HCT116 (cell line): ENCODE results near the gene ANO10. TPM values are rescaled to one million over a fixed set of nuclear protein-coding genes. Genes with fewer than 3 reads are reported as not detected.

Experiments used
- ATAC-seq: fragments of 200-7000 bp; cut with Tn5 transposase; 2 replicates; pipeline ENCODE4 v1.9.1; 2020; ENCODE audit warnings: mild to moderate bottlenecking, moderate library complexity
- BruUV-seq: library from RNA; stranded (reverse); fragments of 400-500 nt; replicated peaks from 2 replicates; lab custom pipeline; 2021; lab: Mats Ljungman, UMichigan
- CTCF ChIA-PET: fragments of 300-600 bp; sonication (Branson Sonifier 250); formaldehyde crosslinking; loops from one replicate; lab custom pipeline; 2021; ENCODE audit warnings: antibody characterized with exemption; lab: Charles Lee
- POLR2A ChIA-PET: fragments of 300-600, 350-600 bp; sonication (Branson Sonifier 250); formaldehyde crosslinking; loops from one replicate; lab custom pipeline; 2021; ENCODE audit warnings: antibody characterized with exemption; lab: Charles Lee
- RAD21 ChIA-PET, 2 experiments: fragments of 300-600 bp; sonication (Branson Sonifier 250); formaldehyde crosslinking; loops; one replicate each; lab custom pipeline; 2023; ENCODE audit warnings: low total read pairs in 2 of 2; ENCODE audit not compliant: uncharacterized antibody in 2 of 2, unreplicated experiment in 2 of 2, low non-redundant PET in 1 of 2; lab: Charles Lee
- DNase-seq: peaks from one replicate; pipeline ENCODE4 v3.0.0-alpha.2; 2010; ENCODE audit warnings: low read depth, low spot score
- H2AFZ ChIP-seq: fragments of 200-600 bp; shearing (Covaris generic), sonication (generic); 2 replicates; pipeline ENCODE4 v1.6.1; 2017; ENCODE audit warnings: low read depth, mixed run types, mixed read lengths, antibody characterized with exemption, low read length; ENCODE audit not compliant: poor library complexity, severe bottlenecking
- H3K27ac ChIP-seq: 2 replicates; pipeline ENCODE4 v1.5.1; 2012; ENCODE audit warnings: low read depth, low read length
- H3K27me3 ChIP-seq: fragments of 200-600 bp; sonication (generic); 2 replicates; pipeline ENCODE4 v1.6.1; 2016; ENCODE audit warnings: mixed run types, low read length, mixed read lengths; ENCODE audit not compliant: insufficient read depth
- H3K36me3 ChIP-seq, 2 experiments: fragments of 200-500 bp in 1 of 2; fragments of 200-600 bp in 1 of 2; sonication (Bioruptor generic) in 1 of 2; sonication (generic) in 1 of 2; 2 replicates each; pipeline versions ENCODE4 v1.5.1 to v1.6.1; 2014 to 2016; ENCODE audit warnings: low read length in 2 of 2, inconsistent platforms in 1 of 2, mixed read lengths in 1 of 2, mixed run types in 1 of 2; ENCODE audit not compliant: insufficient read depth in 2 of 2, control insufficient read depth in 1 of 2
- H3K4me1 ChIP-seq, 2 experiments: fragments of 200-600 bp in 1 of 2; sonication (generic) in 1 of 2; 2 replicates each; pipeline versions ENCODE4 v1.5.1 to v1.6.1; 2012 to 2017; ENCODE audit warnings: low read length in 2 of 2, inconsistent platforms in 1 of 2, mild to moderate bottlenecking in 1 of 2, mixed read lengths in 1 of 2, mixed run types in 1 of 2, moderate library complexity in 1 of 2; ENCODE audit not compliant: insufficient read depth in 2 of 2, control insufficient read depth in 1 of 2
- H3K4me2 ChIP-seq: fragments of 200-600 bp; sonication (generic); 2 replicates; pipeline ENCODE4 v1.6.1; 2017; ENCODE audit warnings: mixed run types, low read length, mixed read lengths
- H3K4me3 ChIP-seq, 2 experiments: fragments of 200-600 bp in 1 of 2; sonication (generic) in 1 of 2; replicated peaks in 1 of 2; 2 replicates each; pipeline ENCODE4 v1.5.1; 2011 to 2016; ENCODE audit warnings: low read length in 2 of 2, control low read depth in 1 of 2, low read depth in 1 of 2, mild to moderate bottlenecking in 1 of 2, mixed read lengths in 1 of 2, mixed run types in 1 of 2
- H3K79me2 ChIP-seq: fragments of 200-600 bp; sonication (generic); 2 replicates; pipeline ENCODE4 v1.6.1; 2017; ENCODE audit warnings: mild to moderate bottlenecking, mixed run types, low read length, moderate library complexity, mixed read lengths; ENCODE audit not compliant: insufficient read depth
- H3K9ac ChIP-seq: fragments of 200-600 bp; sonication (generic); 2 replicates; pipeline ENCODE4 v1.6.1; 2016; ENCODE audit warnings: low read length, mixed read lengths
- H3K9me2 ChIP-seq: fragments of 200-600 bp; sonication (generic), shearing (Covaris generic); 2 replicates; pipeline ENCODE4 v1.6.1; 2017; ENCODE audit warnings: mixed run types, mild to moderate bottlenecking, moderate library complexity; ENCODE audit not compliant: insufficient read depth
- H3K9me3 ChIP-seq, 2 experiments: fragments of 200-500 bp in 1 of 2; fragments of 200-600 bp in 1 of 2; sonication (Bioruptor generic) in 1 of 2; sonication (generic) in 1 of 2; 2 replicates each; pipeline ENCODE4 v1.6.1; 2014 to 2017; ENCODE audit warnings: low read length in 2 of 2, mixed read lengths in 2 of 2, inconsistent platforms in 1 of 2, low read depth in 1 of 2, mild to moderate bottlenecking in 1 of 2, mixed run types in 1 of 2, moderate library complexity in 1 of 2; ENCODE audit not compliant: control insufficient read depth in 1 of 2, insufficient read depth in 1 of 2
- H4K20me1 ChIP-seq: fragments of 200-600 bp; sonication (generic), shearing (Covaris generic); 2 replicates; pipeline ENCODE4 v1.6.1; 2017; ENCODE audit warnings: mixed run types, mild to moderate bottlenecking, moderate library complexity; ENCODE audit not compliant: insufficient read depth
- CBX3 ChIP-seq: IDR thresholded peaks from 2 replicates; pipeline ENCODE4 v1.6.1; 2012; ENCODE audit warnings: low read depth
- CEBPB ChIP-seq: IDR thresholded peaks from 2 replicates; pipeline ENCODE4 v1.6.1; 2012; ENCODE audit warnings: low read depth
- CTCF ChIP-seq, 3 experiments: fragments of 200-600 bp in 1 of 3; sonication (generic) in 1 of 3; IDR thresholded peaks in 2 of 3; conservative IDR thresholded peaks in 1 of 3; 2 replicates each; pipeline ENCODE4 v1.5.1; 2012 to 2017; ENCODE audit warnings: low read depth in 2 of 3, low read length in 2 of 3, antibody characterized with exemption in 1 of 3, borderline replicate concordance in 1 of 3, control low read depth in 1 of 3, mild to moderate bottlenecking in 1 of 3, mixed read lengths in 1 of 3, mixed run types in 1 of 3, moderate library complexity in 1 of 3; ENCODE audit not compliant: insufficient read depth in 1 of 3
- EZH2 ChIP-seq: fragments of 200-600 bp; sonication (generic); IDR thresholded peaks from 2 replicates; pipeline ENCODE4 v1.6.1; 2017; ENCODE audit warnings: antibody characterized with exemption, mixed run types
- EZH2phosphoT487 ChIP-seq: fragments of 200-600 bp; IDR thresholded peaks from 2 replicates; pipeline ENCODE4 v1.6.1; 2018; ENCODE audit warnings: antibody characterized with exemption, borderline replicate concordance
- JUND ChIP-seq: IDR thresholded peaks from 2 replicates; pipeline ENCODE4 v1.6.1; 2012
- POLR2AphosphoS5 ChIP-seq: IDR thresholded peaks from 2 replicates; pipeline ENCODE4 v1.6.1; 2011; ENCODE audit warnings: mild to moderate bottlenecking, low read depth, low read length, moderate library complexity
- RAD21 ChIP-seq: IDR thresholded peaks from 2 replicates; pipeline ENCODE4 v1.6.1; 2012; ENCODE audit warnings: low read depth, mild to moderate bottlenecking
- SIN3A ChIP-seq: IDR thresholded peaks from 2 replicates; pipeline ENCODE4 v1.6.1; 2012; ENCODE audit warnings: low read depth
- SP1 ChIP-seq: IDR thresholded peaks from 2 replicates; pipeline ENCODE4 v1.6.1; 2012; ENCODE audit warnings: low read depth
- SRF ChIP-seq: IDR thresholded peaks from 2 replicates; pipeline ENCODE4 v1.6.1; 2012; ENCODE audit warnings: low read depth
- TCF7L2 ChIP-seq: IDR thresholded peaks from 2 replicates; pipeline ENCODE4 v1.7.0; 2011; ENCODE audit warnings: borderline replicate concordance, inconsistent platforms; ENCODE audit not compliant: insufficient read depth, insufficient read length; ENCODE audit errors: extremely low read depth
- ZBTB33 ChIP-seq: IDR thresholded peaks from 2 replicates; pipeline ENCODE4 v1.6.1; 2011; ENCODE audit warnings: mild to moderate bottlenecking, low read length, moderate library complexity; ENCODE audit not compliant: insufficient replicate concordance; ENCODE audit errors: extremely low read depth
- ZFX ChIP-seq: fragments of 450-650 bp; IDR thresholded peaks from 2 replicates; pipeline ENCODE4 v1.6.1; 2017
- intact Hi-C: fragments of 100-400 bp; cut with micrococcal nuclease; formaldehyde crosslinking; loops from 2 replicates; pipeline ENCODE4 v1.10.0; 2022
- total RNA-seq: library from RNA; stranded (reverse); gene quantifications from one replicate; pipeline ENCODE4 v1.2.1, GENCODE V29; 2021; ENCODE audit not compliant: unreplicated experiment

ANO10 gene
- total RNA-seq, 1 experiment from 2014 or later: 13.3 TPM

GRCh38 chr3:43445820-43446219 lies 176.0 kb downstream of the ANO10 start:
- RAD21 ChIA-PET: no interaction called here
- no peak overlapping the region for H3K9ac ChIP-seq
- no peaks in the 10 kb centered on the region for H4K20me1 ChIP-seq
- no TSS peak for BruUV-seq
- no peaks in the 10 kb centered on the region for H3K36me3 ChIP-seq
- H3K9me2 ChIP-seq: no peaks in the 10 kb centered on the region
- CTCF ChIA-PET: no interaction called here
- no peaks in the 10 kb centered on the region for H3K27me3 ChIP-seq
- POLR2A ChIA-PET: no interaction called here
- H3K4me2 ChIP-seq: no peak overlapping the region
- no peak overlapping the region for H3K4me3 ChIP-seq
- H3K79me2 ChIP-seq: no peaks in the 10 kb centered on the region
- no peak for TF ChIP-seq SP1
- no peak for TF ChIP-seq EZH2phosphoT487
- TF ChIP-seq CEBPB: no peak
- TF ChIP-seq SIN3A: no peak
- no peak for TF ChIP-seq JUND
- TF ChIP-seq SRF: no peak
- TF ChIP-seq TCF7L2: no peak
- TF ChIP-seq POLR2AphosphoS5: no peak
- no peak for TF ChIP-seq EZH2
- TF ChIP-seq RAD21: no peak
- no peak for TF ChIP-seq CBX3
- TF ChIP-seq ZFX: no peak
- DNase-seq: no peak
- no peak overlapping the region for H2AFZ ChIP-seq
- no peaks in the 10 kb centered on the region for H3K4me1 ChIP-seq
- no peak overlapping the region for H3K27ac ChIP-seq
- no peaks in the 10 kb centered on the region for H3K9me3 ChIP-seq
- intact Hi-C loops: no loop called here
- no peak for ATAC-seq

GRCh38 chr3:43442872-43443395 lies 178.9 kb downstream of the ANO10 start:
- Histone ChIP-seq H3K4me1 (no peaks in the 10 kb centered on the region), H3K4me3 (no peak overlapping the region), H3K27me3 (no peaks in the 10 kb centered on the region), H2AFZ (no peak overlapping the region), H3K27ac (no peak overlapping the region), H3K9me2 (no peaks in the 10 kb centered on the region), H3K9me3 (no peaks in the 10 kb centered on the region), H3K36me3 (no peaks in the 10 kb centered on the region), H3K4me2 (no peak overlapping the region), H3K9ac (no peak overlapping the region), H3K79me2 (no peaks in the 10 kb centered on the region), H4K20me1 (no peaks in the 10 kb centered on the region)
- BruUV-seq: no TSS peak
- no peak for DNase-seq
- intact Hi-C loops: no loop called here
- POLR2A ChIA-PET: no interaction called here
- RAD21 ChIA-PET: no interaction called here
- CTCF ChIA-PET: no interaction called here
- peak; percentile 57; the same call in 1 of the 2 replicates for ATAC-seq
- TF ChIP-seq ZBTB33 (no peak), JUND (no peak), CTCF (IDR thresholded peaks at IDR 0.05 in 2 of 3, conservative IDR thresholded peaks at IDR 0.05 in 1 of 3; ENCODE audit: borderline replicate concordance in 1 of 3, insufficient read depth in 1 of 3, low read depth in 2 of 3, low read length in 2 of 3) (peak in 2 of 3 experiments; percentile 13 to 29; a peak in 2 of 6 replicates), EZH2 (no peak)
